GM19240 (cell line): ENCODE measurements around the gene DEFB112.

Experiments used
- DNase-seq: peaks from one replicate; pipeline ENCODE4 v3.0.0; 2011; ENCODE audit warnings: low spot score; ENCODE audit not compliant: insufficient read length

DEFB112 gene

DNA sequence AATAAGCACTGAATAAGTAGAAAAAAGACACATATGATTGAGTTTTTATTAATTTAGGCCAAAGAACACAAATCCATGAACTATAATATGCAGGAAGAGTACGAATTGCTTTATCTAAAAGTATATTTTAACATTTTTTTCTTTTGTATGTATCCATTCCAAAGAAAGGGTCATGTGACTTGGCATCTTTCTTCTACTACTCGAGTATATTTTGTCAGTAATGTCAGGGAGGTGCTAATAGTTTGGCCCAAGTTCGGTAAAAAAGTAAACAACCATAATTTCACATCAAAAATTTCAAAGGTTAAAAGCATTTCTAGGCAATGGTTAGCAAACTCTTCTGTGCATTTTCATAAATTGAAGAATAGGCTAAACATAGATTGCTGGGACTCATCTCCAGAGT is 46.6 kb downstream of the DEFB112 start:
- no peak for DNase-seq

DNA sequence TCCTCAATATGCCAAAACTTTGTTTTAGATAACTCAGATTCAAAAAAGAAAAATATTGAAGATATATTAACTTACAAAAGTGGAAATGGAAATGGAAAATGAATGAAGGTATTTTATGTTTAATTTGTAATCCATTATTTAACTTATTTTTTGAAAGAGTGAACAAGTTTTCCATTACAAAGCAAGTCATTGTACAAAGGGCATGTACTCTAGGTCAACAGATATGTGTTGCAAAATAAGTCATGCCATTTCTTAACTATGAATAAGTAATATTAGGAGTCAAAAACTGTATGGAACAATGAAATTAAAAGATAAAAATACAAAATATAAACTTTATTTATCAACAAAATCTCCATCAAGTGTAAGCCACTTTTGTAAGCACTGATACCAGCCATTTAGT is 54.5 kb downstream of the DEFB112 start:
- DNase-seq = no peak
